HCT116 (cell line): ENCODE results near the gene ARHGAP31.

ENCODE experiments used
- POLR2A ChIP-seq: IDR thresholded peaks from 2 replicates; pipeline ENCODE4 v1.7.0; 2011; ENCODE audit warnings: borderline replicate concordance; ENCODE audit not compliant: insufficient read depth, insufficient read length; ENCODE audit errors: extremely low read depth
- SP1 ChIP-seq: IDR thresholded peaks from 2 replicates; pipeline ENCODE4 v1.6.1; 2012; ENCODE audit warnings: low read depth
- TCF7L2 ChIP-seq: IDR thresholded peaks from 2 replicates; pipeline ENCODE4 v1.7.0; 2011; ENCODE audit warnings: borderline replicate concordance, inconsistent platforms; ENCODE audit not compliant: insufficient read depth, insufficient read length; ENCODE audit errors: extremely low read depth

DNA sequence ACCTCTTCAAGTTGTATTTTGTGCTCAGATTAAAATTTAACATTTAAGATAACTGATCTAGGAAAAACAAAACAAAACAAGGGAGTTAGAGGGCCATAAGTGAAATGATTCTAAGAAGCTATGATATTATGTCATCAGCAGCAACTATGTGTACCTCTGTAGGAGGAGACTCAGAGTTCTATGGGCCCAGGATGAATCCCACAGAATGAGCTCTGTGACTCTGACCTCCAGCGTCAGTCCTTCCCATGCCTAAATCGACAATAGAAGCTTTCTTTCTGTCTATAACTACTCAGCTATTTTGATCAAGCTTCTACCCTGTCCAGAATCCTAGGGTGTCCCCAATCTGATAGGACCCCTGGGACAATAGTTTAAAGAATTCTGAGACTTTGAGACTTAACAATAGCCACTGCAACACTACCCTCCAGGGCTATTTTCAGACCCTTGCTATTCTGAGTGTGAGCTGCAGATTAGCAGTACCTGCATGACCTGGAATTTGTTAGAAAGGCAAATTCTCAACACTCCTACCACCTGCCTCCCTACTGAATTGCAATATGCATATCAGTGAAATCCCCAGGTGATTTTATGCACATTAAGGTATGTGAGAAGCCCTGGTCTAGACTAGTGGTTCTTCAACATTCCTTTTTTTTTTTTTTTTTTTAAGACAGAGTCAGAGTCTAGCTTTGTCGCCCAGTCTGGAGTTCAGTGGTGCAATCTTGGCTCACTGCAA is 66.7 kb downstream of the ARHGAP31 start:
- TF ChIP-seq POLR2A (no peak), SP1 (no peak), TCF7L2 (no peak)
